ENCODE results near the gene ZNF548.

- TF ChIP-seq CTCF (IDR thresholded peaks at IDR 0.05 in 8 of 11, conservative IDR thresholded peaks at IDR 0.05 in 3 of 11) (peak; percentile 30 to 80 (median 66)), POLR2A (IDR thresholded peaks at IDR 0.05) (no peak)
Observed at GRCh38 chr19:57406516-57407123, 17.0 kb downstream of the ZNF548 start.

All from spleen (tissue), 7 donors.